Activated gamma-delta T cell treated with anti-CD3 and anti-CD28 coated beads, Interleukin-2, amount 50 U/mL, for 16 hours (primary cell): Measurements from ENCODE around the gene KCNJ18.
"Not testable (repeated sequence)": the region's sequence is repeated elsewhere in the genome, so short reads cannot be mapped to it uniquely, and the experiment has no call there.

ENCODE experiments used
- DNase-seq: peaks from one replicate; pipeline ENCODE4 v3.0.0-alpha.2; 2020; ENCODE audit warnings: low read depth

The KCNJ18 gene

GRCh38 chr17:21671437-21671836, 20.9 kb upstream of the KCNJ18 start:
- not testable (repeated sequence) for DNase-seq

- not testable (repeated sequence) for DNase-seq
Measured at GRCh38 chr17:21671871-21672270, 20.5 kb upstream of the KCNJ18 start.

DNA sequence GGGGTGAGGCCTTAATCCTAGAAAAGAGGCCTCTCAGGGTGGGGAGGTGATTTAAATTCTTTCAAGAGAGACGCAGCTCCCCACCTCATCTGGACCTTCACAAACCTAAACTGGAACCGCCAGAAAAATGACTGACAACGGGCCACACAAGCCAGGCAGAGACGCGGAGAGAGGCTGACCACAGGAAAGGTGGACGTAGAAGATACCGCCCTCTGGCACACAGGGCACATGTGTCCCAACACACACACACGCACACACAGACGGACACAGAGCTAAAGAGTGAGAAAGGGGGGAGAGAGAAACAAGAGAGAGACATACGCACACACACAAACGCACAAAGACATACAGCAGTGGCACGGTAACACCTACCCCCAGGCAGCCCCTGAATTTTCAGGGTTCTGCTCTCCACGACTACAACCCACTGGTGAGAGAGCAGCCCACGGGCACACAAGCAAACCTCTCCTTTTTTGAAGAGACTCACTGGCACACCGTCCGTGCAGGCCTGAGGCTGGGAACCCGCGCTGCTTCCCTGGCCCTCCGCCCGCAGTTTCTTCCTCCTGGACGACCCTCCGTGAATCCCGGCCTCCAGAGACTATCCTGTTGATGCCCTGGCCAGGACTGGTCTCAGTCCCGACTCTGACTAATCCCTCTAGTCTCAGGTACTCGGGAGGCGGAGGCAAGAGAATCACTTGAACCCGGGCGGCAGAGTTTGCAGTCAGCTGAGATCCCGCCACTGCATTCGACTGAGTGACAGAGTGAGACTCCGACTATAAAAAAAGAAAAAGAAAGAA, 18.7 kb upstream of the KCNJ18 start:
- DNase-seq: not testable (repeated sequence)

DNA sequence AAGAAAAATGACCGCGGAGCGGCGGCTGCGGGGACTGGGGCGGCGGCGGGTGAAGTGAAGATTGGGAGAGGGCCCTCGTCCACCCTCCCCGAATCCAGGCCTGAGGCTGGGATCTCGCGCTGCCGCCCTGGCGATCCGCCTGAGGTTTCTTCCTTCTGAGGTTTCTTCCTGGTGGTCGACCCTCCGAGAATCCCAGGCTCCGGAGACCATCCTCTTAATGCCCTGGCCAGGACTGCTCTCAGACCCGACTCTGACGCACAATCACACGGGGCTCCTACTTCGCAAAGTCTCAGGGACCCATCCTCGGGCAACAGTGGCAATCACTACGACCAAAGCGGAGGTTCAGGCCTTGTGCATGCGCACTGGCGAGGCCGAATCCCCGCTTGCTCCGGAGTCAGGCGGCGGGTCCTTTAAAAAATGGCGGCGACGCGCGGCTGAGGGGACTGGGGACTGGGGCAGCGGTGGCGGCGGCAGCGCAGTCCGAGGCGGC, 18.0 kb upstream of the KCNJ18 start:
- no peak for DNase-seq

- not testable (repeated sequence) for DNase-seq
Measured at GRCh38 chr17:21674891-21675738, 17.2 kb upstream of the KCNJ18 start.

GRCh38 chr17:21675739-21676130, 16.6 kb upstream of the KCNJ18 start:
- DNase-seq: not testable (repeated sequence)

GRCh38 chr17:21676281-21677111, 15.8 kb upstream of the KCNJ18 start:
- no peak for DNase-seq

- no peak for DNase-seq
Measured at GRCh38 chr17:21677126-21677910, 15.0 kb upstream of the KCNJ18 start.

GRCh38 chr17:21677911-21678310, 14.4 kb upstream of the KCNJ18 start:
- DNase-seq: no peak

DNA sequence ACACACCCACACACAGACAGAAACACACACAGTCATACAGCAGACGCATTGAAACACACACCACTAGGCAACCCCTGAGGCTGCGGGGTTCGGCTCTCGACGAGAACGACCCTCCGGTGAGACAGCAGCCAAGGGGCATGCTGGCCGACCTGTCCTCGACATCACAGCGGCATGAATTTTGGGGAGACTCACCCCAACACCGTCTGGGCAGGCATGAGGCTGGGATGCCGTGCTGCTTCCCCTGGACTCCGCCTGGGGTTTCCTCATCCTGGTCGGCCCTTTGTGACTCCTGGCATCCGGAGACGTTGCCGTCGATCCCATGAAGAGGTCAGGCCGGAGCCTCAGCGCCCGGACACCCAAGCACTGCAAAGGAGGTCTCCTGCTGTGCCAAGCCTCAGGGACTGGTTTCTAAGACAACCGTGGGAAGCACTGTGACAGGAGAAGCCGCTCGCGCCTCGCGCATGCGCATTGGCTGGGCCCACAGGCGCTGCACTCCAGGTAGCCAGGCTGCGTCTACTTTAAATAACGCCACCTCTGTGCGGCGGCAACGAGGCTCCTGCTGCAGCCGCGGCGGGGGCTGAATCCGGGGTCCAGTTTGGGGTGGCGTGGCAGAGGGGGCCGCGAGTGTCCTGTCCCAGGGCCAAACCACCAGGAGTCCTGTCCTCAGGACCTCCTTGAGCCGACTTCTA, 13.8 kb upstream of the KCNJ18 start:
- no peak for DNase-seq

- DNase-seq: no peak
Measured at GRCh38 chr17:21679256-21680146, 12.8 kb upstream of the KCNJ18 start.

GRCh38 chr17:21680366-21680765, 12.0 kb upstream of the KCNJ18 start:
- DNase-seq: no peak

- not testable (repeated sequence) for DNase-seq
Measured at GRCh38 chr17:21680850-21681351, 11.4 kb upstream of the KCNJ18 start.

DNA sequence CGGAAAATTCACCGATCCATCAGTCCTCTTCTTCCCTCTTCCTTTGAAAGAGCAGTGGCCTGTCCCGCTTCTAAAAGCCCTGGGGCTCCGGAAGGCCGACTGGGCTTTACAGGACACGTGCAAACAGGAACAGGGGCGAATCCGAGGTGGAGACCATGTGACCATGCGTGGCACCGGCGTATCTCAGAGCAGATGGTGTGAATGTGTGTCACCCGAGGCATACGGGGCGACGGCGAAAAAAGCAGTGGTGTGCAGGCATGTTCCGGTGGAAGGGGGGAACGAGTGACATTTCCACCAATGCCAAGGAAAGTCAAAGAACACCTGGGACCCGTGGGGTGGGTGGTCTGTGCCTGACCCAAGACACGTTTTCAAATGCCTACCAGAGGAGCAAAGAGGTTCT, 10.7 kb upstream of the KCNJ18 start:
- not testable (repeated sequence) for DNase-seq

DNA sequence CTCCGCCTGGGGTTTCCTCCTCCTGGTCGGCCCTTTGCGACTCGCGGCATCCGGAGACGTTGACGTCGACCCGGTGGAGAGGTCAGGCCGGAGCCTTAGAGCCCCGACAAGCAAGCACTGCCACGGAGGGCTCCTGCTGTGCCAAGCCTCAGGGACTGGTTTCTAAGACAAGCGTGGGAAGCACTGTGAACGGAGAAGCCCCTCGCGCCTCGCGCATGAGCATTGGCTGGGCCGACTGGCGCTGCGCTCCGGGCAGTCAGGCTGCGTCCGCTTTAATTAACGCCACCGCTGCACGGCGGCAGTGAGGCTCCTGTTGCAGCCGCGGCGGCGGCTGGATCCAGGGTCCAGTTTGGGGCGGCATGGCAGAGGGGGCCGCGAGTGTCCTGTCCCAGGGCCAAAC, 10.2 kb upstream of the KCNJ18 start:
- DNase-seq: not testable (repeated sequence)

DNA sequence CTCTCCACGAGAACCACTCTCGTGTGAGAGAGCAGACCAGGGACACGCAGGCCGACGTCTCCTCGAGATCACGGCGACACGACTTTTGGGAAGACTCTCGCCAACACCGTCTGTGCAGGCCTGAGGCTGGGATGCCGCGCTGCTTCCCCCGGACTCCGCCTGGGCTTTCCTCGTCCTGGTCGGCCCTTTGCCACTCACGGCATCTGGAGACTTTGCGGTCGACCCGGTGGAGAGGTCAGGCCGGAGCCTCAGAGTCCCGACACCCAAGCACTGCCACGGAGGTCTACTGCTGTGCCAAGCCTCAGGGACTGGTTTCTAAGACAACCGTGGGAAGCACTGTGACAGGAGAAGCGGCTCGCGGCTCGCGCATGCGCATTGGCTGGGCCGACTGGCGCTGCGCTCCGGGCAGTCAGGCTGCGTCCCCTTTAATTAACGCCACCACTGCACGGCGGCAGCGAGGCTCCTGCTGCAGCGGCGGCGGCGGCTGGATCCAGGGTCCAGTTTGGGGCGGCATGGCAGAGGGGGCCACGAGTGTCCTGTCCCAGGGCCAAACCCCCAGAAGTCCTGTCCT, 9.1 kb upstream of the KCNJ18 start:
- DNase-seq: not testable (repeated sequence)

- not testable (repeated sequence) for DNase-seq
Measured at GRCh38 chr17:21683897-21684296, 8.4 kb upstream of the KCNJ18 start.

DNA sequence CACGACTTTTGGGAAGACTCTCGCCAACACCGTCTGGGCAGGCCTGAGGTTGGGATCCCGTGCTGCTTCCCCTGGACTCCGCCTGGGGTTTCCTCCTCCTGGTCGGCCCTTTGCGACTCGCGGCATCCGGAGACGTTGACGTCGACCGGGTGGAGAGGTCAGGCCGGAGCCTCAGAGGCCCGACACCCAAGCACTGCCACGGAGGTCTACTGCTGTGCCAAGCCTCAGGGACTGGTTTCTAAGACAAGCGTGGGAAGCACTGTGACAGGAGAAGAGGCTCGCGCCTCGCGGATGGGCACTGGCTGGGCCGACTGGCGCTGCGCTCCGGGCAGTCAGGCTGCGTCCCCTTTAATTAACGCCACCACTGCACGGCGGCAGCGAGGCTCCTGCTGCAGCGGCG, 7.9 kb upstream of the KCNJ18 start:
- not testable (repeated sequence) for DNase-seq
